GM12873 (cell line): ENCODE measurements around the gene FCRL2.

Experiments
- CTCF ChIP-seq: IDR thresholded peaks from 2 replicates; pipeline ENCODE4 v1.5.1; 2012; ENCODE audit warnings: low read depth, mild to moderate bottlenecking, moderate library complexity, low read length, control low read depth; ENCODE audit not compliant: insufficient read depth; ENCODE audit errors: missing control alignments

Gene FCRL2

DNA sequence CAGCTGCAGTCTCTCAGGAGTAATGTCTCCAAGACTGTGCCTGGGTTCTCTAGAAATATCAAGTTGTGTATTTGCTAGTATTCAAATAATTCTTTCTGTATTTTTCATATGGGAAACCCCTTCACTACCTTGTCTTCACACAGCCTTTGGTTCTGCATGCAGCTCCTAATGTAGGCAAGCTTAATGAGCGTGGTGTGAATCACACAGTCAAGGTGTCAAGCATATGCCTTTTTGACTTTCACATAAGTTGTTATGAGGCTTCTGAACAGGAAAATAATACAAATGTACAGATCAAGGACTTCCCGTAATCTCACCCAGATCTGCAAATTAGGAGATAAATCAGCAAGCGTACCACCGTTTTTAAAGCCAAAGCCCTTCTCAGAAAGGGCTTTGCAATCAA, 76.2 kb downstream of the FCRL2 start, which contains the start of gene FCRL3:
TSS of gene FCRL3 (minus strand) at position 38 of the 400 bp plus-strand sequence. CDS start 280 bp downstream, outside the sequence.
- TF ChIP-seq CTCF, result no peak

DNA sequence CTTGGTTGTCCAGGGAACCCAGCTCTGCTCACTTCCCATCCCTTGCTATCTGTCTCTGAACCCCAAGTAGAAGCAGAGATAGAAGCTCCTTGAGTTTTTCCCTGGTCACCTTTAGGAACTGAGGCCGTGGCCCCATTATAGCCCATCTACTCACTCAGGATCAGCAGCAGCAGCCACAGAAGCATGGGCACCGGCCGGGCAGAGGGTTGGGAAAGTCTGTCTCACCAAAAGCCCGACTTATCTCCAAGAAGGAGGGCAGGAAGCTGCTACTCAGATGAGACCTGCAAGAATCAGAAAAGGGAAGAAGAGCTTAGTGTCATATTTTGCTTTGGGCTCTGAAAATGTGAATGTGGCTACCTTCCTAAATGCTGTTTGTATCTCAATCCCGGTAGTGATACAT, 76.6 kb downstream of the FCRL2 start:
- TF ChIP-seq CTCF, result no peak

DNA sequence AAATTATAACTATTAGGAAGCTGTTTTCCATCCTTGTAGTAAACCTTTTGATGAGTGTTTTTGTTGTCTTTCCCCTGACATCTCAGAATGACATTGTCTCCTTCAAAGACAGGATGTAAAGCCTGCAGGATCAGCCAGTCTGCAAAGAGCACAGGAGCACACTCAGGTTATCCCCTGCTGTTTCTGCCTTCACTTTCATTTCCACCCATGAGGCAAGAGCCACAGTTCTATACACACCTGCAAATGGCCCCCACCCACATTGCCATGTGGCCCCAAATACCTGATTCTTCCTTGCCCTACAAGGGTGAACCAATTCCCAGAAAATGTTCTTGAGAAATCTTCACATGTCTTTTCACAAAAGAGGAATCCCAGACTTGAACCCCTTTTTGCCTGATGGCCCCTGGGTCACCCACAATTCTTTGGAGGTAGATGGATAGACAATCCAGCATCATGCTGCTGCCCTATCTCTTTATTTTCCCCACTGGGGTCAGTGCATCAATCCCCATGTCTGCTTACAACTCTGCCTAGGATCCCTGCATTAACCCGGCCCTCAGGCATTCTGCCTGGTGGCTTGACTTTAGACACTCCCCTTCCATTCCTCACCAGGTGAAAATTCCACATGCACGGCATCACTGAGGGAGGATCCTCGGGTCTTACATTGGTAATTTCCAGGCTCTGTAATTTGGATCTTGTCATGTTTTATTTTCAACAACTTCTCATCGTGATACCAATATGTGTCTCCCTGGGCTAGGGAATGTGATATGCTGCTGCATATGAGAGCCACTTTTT, 79.0 kb downstream of the FCRL2 start:
- TF ChIP-seq CTCF, result no peak

DNA sequence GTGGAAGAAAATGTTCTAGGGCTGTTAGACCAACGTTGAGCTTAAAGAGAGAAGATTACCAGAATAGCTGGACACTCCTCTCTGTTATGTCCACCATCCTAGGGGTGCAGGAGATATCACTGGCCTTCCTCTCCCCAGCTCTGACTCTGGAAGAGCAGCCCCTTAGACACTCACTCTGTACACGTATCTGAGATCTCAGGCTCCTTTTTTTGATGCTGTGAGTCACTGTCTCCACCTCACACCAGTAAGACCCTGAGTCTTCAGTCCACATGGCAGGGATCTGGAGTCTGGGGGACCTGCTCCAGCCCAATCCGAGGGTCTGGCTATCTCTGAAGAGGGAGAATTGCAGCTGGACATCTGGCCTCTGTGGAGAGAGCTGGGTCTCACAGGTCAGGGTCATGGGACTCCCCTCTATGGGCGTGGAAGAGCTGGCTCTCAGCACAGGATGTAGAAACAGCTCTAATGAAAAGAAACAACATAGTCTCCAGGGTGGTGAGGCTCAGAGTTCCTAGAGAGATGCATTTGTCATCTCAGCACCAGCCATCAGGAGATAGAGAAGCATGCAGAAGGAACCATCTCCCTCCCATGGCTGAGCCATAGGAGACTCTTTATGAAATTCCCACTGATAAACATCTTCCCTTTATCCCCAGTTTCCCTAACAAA, 79.8 kb downstream of the FCRL2 start:
- no peak for TF ChIP-seq CTCF
